HG03066 (cell line): ENCODE results near the gene EPHB1.

Source experiments
- ATAC-seq: cut with Tn5 transposase; IDR thresholded peaks from one replicate; pipeline ENCODE4 v1.9.1; 2021; ENCODE audit warnings: low read depth; ENCODE audit not compliant: unreplicated experiment

Gene EPHB1

GRCh38 chr3:135261916-135262315 lies 466.9 kb downstream of the EPHB1 start:
- no peak for ATAC-seq

DNA sequence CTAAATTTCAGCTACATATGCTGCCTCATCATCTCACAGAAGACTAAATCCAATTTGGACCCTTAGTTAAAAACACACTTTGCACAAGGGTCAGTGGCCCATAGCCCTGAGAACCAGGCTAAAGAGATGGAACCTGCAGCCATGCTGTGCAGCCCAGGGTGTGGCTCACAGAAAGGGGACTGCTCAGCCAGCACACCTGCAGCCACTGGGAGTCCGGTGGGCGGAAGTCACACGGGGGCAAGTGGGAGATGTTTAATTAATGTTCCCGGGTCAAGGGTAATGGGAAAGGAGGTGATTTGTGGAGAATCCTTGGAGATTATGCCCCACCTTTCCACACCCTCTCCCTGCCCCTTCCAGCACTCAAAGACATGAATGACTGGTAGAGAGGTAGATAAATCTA lies 467.4 kb downstream of the EPHB1 start:
- ATAC-seq, result no peak

- ATAC-seq, result no peak
These were observed 468.3 kb downstream of the EPHB1 start for GRCh38 chr3:135263331-135263730.

DNA sequence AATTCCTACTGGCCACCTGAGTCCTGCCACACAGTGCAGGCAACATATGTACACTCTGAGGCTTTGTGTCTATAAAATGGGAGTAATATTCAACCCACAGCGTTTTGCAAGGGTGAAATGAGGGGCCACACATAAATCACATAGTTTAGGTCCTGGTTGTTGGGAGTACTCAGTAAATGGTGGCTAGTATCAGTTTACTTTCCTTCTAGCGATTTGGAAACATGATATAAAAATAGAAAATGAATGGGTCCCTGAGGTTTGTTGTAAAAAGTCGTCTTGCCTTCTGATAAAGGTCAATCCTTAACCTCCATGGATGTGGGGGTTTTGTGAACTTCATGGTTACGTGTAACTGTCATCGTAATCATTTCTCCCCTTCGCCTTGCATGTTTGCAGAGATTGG lies 472.4 kb downstream of the EPHB1 start:
- no peak for ATAC-seq

DNA sequence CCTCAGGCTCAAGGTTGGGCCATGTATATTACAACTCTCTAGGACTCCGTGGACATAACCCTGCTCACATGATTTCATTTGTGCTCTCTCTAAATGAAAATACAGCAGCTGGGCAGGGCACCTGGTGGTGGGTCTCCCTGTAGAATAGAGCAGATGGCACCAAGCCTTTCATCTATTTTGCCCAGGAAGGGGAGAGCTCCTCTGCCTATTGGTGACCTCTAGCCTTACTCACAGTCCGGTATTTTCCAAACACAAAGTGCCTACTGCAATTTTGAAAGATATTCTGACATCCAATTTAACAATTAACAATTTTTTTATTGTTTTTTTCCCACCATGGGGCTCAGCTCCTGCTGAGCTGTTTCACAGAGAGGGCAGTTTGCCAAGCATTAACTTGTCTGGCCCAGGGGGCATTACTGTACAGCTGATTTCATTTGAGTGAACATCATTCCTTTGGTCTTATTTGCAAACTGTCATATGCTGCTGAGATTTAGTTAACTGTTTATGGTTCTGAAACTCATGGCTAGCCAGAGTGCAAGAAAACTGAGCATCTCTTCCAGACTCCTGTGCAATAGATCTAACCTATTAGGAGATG lies 474.0 kb downstream of the EPHB1 start:
- ATAC-seq, result no peak

DNA sequence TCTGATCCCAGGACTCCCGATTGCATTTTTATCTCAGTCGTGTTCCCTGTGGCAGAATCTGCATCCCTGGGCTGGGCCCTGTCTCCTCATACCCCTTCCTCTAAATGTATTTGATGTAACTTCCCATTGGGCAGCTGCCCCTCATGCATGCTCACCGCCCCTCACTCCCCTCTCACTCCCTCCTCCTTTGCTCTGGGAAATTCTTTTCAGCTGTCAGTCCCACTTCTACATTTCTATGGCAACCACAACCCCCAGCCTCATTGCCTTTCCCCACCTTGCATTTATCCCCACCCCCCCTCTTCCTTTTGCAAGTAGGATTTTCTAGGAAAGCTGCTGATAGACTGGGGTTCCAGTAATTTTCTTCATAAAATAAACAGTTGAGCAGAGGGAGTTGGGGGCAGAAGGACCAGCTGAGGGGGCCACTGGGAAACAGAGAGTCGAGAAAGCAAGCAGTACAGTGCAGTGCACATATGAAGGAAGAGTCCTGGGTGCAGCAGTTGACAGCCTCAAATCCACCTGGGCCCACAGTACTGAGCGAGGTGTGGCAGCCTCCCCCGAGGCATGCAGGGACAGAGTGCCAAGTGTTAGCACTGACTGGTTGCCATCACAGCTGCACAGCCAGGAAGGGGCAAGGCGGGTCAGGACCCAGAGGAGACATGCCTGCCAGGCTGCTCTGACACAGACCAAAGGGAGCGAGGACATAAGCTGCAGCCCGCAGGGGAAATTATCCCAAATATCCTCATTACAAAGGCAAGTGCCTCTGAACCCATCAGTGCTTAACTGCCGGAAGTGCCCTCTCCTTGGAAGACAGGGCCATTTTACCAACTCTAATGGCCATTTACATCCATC lies 476.3 kb downstream of the EPHB1 start:
- no peak for ATAC-seq

- ATAC-seq, result no peak
These were observed 477.1 kb downstream of the EPHB1 start for GRCh38 chr3:135272026-135272669.

GRCh38 chr3:135292162-135292561 lies 497.1 kb downstream of the EPHB1 start:
- no peak for ATAC-seq

DNA sequence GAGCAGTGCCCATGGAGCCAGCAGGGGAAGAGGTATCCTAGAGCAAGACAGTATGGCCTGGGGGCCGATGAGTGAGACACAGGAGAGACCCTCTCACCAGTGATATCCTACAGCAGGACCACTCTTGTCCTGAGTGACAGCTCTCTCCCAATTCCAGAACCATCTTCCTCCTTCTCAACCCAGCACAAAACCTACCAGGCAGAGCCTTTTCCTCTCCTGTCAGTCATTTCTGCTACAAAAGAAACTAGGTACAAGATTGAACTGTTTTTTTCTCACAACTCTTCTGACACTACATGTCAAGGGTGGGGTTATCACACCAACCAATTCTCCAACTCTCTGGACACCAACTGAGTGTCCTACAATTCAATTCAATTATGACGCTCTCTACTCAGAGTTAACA lies 506.6 kb downstream of the EPHB1 start:
- ATAC-seq, result no peak

- no peak for ATAC-seq
These were observed 509.3 kb downstream of the EPHB1 start for GRCh38 chr3:135304378-135304777.
